SIG-M5 treated with dmso at 0.1 percent for 504 hours (cell line): ENCODE data around the gene PCDHA13.
"Not testable (repeated sequence)": the region's sequence is repeated elsewhere in the genome, so short reads cannot be mapped to it uniquely, and the experiment has no call there.

ENCODE experiments used
- DNase-seq: peaks from one replicate; lab custom pipeline; 2025; ENCODE audit not compliant: unreplicated experiment; lab: John Stamatoyannopoulos, UW

PCDHA13 gene

DNA sequence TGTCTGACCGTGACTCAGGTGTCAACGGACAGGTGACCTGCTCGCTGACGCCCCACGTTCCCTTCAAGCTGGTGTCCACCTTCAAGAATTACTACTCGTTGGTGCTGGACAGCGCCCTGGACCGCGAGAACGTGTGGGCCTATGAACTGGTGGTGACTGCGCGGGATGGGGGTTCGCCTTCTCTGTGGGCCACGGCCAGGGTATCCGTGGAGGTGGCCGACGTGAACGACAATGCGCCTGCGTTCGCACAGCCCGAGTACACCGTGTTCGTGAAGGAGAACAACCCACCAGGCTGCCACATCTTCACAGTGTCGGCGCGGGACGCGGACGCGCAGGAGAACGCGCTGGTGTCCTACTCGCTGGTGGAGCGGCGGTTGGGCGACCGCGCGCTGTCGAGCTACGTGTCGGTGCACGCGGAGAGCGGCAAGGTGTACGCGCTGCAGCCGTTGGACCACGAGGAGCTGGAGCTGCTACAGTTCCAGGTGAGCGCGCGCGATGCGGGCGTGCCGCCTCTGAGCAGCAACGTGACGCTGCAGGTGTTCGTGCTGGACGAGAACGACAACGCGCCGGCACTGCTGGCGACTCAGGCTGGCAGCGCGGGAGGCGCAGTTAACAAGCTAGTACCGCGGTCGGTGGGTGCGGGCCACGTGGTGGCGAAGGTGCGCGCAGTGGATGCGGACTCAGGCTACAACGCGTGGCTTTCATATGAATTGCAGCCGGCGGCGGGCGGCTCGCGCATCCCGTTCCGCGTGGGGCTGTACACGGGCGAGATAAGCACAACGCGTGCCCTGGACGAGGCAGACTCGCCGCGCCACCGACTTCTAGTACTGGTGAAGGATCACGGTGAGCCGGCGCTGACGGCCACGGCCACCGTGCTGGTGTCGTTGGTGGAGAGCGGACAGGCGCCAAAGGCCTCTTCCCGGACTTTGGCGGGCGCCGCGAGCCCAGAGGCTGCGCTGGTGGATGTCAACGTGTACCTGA lies 11.4 kb upstream of the PCDHA13 start:
- no peak for DNase-seq

DNA sequence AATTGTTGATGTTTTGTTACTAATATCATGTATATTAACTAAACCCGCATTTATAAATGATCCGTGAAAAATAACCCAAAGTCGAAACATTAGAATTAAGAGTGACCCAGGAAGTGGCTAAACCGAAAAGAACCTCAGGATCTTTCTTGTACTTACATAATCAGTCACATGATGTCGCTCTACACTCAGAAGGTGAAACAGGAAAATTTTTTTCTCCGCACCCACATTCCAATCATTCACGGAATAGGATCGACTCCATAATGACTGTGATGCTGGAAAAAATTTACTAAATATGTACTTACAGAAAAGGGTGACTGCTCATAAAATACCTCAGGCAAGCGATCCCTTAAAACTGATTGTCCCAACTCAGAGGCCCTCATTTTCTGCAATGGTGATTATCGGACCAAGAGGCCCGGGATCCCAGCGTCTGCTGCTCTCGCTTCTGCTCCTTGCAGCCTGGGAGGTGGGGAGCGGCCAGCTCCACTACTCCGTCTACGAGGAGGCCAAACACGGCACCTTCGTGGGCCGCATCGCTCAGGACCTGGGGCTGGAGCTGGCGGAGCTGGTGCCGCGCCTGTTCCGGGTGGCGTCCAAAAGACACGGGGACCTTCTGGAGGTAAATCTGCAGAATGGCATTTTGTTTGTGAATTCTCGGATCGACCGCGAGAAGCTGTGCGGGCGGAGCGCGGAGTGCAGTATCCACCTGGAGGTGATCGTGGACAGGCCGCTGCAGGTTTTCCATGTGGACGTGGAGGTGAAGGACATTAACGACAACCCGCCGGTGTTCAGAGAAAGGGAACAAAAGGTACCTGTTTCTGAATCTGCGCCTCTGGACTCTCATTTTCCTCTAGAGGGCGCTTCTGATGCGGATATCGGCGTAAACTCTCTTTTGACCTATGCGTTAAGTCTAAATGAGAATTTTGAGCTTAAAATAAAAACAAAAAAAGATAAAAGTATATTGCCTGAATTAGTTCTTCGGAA lies 6.5 kb upstream of the PCDHA13 start, which contains the start of gene PCDHA12:
Gene PCDHA12, plus strand, starts transcription at position 224 of the 981 bp plus-strand sequence. Its CDS starts 165 bp downstream, at position 389.
- no peak for DNase-seq

DNA sequence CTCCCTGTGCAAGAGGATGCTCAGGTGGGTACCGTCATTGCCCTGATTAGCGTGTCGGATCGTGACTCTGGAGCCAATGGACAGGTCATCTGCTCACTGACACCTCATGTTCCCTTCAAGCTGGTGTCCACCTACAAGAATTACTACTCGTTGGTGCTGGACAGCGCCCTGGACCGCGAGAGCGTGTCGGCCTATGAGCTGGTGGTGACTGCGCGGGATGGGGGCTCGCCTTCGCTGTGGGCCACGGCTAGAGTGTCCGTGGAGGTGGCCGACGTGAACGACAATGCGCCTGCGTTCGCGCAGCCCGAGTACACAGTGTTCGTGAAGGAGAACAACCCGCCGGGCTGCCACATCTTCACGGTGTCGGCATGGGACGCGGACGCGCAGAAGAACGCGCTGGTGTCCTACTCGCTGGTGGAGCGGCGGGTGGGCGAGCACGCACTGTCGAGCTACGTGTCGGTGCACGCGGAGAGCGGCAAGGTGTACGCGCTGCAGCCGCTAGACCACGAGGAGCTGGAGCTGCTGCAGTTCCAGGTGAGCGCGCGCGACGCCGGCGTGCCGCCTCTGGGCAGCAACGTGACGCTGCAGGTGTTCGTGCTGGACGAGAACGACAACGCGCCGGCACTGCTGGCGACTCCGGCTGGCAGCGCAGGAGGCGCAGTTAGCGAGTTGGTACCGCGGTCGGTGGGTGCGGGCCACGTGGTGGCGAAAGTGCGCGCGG lies 5.2 kb upstream of the PCDHA13 start:
- not testable (repeated sequence) for DNase-seq

DNA sequence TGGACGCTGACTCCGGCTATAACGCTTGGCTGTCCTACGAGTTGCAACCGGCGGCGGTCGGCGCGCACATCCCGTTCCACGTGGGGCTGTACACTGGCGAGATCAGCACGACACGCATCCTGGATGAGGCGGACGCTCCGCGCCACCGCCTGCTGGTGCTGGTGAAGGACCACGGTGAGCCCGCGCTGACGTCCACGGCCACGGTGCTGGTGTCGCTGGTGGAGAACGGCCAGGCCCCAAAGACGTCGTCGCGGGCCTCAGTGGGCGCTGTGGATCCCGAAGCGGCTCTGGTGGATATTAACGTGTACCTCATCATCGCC lies 4.7 kb upstream of the PCDHA13 start:
- DNase-seq = no peak

DNA sequence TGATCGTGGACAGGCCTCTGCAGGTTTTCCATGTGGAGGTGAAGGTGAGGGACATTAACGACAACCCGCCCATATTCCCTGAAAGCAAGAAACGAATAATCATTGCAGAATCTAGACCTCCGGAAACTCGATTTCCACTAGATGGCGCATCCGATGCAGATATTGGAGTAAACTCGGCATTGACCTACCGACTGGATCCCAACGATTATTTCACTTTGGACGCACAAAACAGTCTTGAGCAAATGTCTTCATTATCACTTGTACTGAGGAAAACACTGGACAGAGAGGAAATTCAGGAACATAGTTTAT lies 621 bp downstream of the PCDHA13 start:
- DNase-seq = no peak

DNA sequence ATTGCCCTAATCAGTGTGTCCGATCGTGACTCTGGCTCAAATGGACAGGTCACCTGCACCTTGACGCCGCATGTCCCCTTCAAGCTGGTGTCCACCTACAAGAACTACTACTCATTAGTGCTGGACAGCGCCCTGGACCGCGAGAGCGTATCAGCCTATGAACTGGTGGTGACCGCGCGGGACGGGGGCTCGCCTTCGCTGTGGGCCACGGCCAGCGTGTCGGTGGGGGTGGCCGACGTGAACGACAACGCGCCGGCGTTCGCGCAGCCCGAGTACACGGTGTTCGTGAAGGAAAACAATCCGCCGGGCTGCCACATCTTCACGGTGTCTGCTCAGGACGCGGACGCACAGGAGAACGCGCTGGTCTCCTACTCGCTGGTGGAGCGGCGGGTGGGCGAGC lies 1.4 kb downstream of the PCDHA13 start:
- DNase-seq = no peak

DNA sequence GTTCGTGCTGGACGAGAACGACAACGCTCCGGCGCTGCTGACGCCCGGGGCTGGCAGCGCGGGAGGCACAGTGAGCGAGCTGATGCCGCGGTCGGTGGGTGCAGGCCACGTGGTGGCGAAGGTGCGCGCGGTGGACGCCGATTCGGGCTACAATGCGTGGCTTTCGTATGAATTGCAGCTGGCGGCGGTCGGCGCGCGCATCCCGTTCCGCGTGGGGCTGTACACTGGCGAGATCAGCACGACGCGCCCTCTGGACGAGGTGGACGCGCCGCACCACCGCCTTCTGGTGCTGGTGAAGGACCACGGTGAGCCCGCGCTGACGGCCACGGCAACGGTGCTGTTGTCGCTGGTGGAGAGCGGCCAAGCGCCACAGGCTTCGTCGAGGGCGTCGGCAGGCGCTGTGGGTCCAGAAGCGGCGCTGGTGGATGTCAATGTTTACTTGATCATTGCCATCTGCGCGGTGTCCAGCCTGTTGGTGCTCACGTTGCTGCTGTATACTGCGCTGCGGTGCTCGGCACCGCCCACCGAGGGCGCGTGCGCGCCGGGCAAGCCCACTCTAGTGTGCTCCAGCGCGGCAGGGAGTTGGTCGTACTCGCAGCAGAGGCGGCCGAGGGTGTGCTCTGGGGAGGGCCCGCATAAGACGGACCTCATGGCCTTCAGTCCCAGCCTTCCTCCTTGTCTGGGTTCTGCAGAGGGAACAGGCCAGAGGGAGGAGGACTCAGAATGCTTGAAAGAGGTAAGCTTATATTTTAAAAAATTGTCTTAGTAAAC lies 2.2 kb downstream of the PCDHA13 start:
- DNase-seq = no peak

DNA sequence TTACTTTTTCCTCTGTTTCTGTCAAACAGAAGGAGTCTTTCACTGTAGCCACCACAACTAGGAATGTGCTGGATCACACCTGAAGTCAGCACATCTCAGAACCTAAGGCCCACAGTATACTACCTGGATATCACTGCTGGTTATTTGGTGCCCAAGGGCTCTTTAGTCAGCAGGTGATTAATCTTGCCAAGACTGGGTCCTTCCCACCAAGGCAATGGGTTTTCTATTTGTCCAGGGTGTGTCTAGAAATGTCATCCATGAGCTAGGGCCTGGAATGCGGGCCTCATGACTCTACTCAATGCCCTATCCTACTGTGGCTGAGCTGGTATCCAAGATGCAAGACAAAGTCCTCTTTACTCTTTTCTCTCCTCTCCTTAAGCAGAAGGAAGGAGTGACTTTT lies 34.4 kb downstream of the PCDHA13 start:
- no peak for DNase-seq

DNA sequence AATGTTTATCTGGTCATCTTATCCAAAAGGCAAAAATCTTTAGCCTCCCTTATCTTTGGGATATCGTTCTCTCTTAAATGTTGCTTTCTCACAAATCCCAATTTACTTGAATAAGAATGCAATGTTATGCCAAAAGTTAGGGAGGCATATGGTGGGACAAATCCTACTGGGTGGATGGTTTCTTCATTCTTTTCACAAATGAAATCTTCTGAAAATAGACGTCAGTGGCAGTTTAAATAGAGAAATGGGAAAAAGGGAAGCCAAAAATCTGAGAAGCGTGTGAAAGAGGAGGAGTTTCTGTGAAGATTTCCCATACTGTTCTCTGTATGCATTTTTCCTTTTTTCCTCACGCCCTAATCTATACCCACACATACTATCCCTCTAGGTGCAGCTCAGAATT lies 41.7 kb downstream of the PCDHA13 start:
- no peak for DNase-seq

DNA sequence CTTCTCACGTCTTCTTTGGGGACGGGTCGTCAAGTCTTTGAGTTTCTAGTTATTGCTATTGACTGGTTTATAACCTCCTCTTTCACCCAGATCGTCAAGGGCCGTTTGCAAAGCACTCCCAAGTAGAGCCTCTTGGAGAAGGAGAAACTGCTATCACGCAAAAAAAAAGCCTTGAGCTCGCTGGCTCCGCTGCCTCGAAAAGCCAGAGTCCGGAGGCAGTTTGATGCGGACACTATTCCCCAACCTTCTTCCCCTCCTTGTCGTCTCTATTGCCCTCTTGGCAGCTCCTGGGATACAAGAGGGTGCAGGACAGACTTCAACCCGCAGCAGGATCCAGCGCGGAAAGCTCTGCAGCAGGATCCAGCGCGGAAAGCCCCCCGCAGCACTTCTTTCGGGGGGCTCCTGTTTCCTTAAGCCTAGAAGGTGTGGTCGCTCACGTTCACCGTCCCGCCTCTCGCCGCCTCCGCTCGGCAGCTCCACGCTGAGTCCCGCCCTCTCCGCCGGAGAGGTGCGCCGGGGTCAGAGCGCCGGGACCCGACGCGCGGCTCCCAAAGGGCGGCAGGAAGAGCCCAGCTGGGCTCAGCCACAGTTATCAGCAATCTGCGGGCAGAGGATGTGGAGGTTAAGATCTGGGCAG lies 44.0 kb downstream of the PCDHA13 start, which contains the start of gene PCDHAC1:
Gene PCDHAC1, plus strand, starts transcription at position 494 of the 637 bp plus-strand sequence. CDS start 594 bp downstream, outside the sequence.
- DNase-seq = no peak

DNA sequence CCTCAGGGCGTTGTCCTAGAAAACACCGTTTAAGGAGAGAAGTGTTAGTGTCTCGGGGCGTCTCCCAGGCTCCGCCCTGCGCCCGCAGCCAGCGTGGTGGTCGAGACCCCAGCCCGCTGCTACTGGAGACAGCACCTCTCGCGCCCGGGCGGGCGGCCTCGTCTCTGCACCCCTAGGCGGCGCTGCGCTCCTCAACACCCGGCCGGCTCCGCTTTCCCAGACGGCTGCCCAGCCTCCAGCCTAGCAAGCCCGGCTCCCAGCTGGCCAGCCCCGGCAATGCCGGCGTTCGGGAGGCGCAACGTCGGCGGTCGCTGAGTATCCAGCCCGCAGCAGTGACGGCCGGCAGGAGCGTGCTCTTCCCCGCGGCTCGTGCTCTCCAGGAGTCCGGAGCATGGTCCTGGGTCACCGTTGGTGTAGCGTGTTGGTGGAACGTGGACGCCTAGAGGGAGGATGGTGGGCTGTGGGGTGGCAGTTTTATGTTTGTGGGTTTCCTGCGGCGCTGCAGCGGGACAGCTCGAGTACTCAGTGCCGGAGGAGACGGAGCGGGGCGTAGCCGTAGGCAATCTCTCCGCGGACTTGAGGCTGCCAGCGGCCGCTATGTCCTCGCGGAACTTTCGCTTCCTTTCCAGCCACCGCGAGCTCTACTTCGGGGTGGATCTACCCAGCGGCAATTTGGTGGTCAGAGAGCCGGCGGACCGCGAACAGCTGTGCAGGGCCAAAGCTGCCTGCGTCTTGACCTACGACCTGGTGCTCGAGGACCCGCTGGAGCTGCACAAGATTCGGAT lies 44.7 kb downstream of the PCDHA13 start:
- DNase-seq = no peak

DNA sequence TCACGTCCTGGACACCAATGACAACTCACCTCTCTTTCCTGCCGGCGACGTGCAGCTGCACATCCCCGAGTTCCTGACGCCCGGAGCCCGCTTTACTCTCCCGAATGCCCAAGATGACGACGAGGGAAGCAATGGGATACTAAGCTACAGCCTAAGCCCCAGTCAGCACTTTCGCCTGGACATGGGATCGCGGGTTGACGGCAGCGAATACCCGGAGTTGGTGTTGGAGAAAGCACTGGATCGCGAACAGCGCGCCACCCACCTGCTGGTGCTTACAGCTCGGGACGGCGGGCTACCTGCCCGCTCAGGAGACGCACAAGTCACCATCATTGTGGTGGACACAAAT lies 45.3 kb downstream of the PCDHA13 start:
- no peak for DNase-seq
